ENCODE results near the gene CTSE. TPM values are rescaled to one million over a fixed set of nuclear protein-coding genes. Genes with fewer than 3 reads are reported as not detected.

CTSE gene
- total RNA-seq, 2 donors from 2014 or later: 0.15 to 0.42 TPM

GRCh38 chr1:205961405-205961804, 62.3 kb downstream of the CTSE start:
- Mint-ChIP-seq H3K27ac (no peak overlapping the region), H3K4me3 (no peak overlapping the region), H3K9me3 (no peaks in the 10 kb centered on the region), H3K36me3 (ENCODE audit: low read depth) (no peaks in the 10 kb centered on the region), H3K27me3 (ENCODE audit: insufficient read depth) (peaks cover 2% of the 10 kb centered on the region), H3K4me1 (peaks cover 13% of the 10 kb centered on the region)
- no peak for DNase-seq
- H3K27me3 ChIP-seq (ENCODE audit: control insufficient read depth, insufficient read depth, low read length, poor library complexity, severe bottlenecking): no peaks in the 10 kb centered on the region
- TF ChIP-seq, protein P1, sequence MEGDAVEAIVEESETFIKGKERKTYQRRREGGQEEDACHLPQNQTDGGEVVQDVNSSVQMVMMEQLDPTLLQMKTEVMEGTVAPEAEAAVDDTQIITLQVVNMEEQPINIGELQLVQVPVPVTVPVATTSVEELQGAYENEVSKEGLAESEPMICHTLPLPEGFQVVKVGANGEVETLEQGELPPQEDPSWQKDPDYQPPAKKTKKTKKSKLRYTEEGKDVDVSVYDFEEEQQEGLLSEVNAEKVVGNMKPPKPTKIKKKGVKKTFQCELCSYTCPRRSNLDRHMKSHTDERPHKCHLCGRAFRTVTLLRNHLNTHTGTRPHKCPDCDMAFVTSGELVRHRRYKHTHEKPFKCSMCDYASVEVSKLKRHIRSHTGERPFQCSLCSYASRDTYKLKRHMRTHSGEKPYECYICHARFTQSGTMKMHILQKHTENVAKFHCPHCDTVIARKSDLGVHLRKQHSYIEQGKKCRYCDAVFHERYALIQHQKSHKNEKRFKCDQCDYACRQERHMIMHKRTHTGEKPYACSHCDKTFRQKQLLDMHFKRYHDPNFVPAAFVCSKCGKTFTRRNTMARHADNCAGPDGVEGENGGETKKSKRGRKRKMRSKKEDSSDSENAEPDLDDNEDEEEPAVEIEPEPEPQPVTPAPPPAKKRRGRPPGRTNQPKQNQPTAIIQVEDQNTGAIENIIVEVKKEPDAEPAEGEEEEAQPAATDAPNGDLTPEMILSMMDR (conservative IDR thresholded peaks at IDR 0.05): no peak
- H3K27ac ChIP-seq (ENCODE audit: low read depth, low read length): no peak overlapping the region
- H3K4me3 ChIP-seq (ENCODE audit: low read length): no peak overlapping the region
- no peaks in the 10 kb centered on the region for H3K4me1 ChIP-seq (ENCODE audit: control insufficient read depth, insufficient read depth, low read length)
- no peaks in the 10 kb centered on the region for H3K36me3 ChIP-seq (ENCODE audit: control insufficient read depth, insufficient read depth, low read length)
- no peak overlapping the region for H3K9ac ChIP-seq (ENCODE audit: extremely low read depth, low read length, poor library complexity, severe bottlenecking)
- WGBS, 2 experiments (ENCODE audit: insufficient coverage in 1 of 2, insufficient read length in 1 of 2): 40% methylated on average over 2 of the region's 2 CpGs; no CpG with 5 or more reads in 1 of the 2 experiments
- no peaks in the 10 kb centered on the region for H3K9me3 ChIP-seq (ENCODE audit: control insufficient read depth, low read length)

DNA sequence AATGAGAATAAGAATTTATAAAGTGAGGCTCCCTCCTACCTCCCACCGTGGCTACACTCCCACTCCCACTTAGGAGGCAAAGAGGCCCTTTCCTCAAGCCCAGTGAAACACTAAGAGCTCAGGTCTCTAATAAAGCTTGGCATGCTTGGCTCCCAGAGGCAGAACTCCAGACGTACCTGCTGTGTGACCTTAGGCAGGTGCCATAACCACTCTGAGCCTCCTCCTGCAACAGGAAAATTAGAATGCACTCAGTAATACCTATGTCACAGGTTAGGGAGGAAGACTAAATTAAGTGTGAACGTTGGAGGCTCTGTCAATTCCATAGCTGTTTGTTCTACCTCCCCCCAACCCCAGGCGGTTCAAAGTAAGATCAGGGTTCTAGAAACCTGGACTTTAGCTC, 63.9 kb downstream of the CTSE start:
- Histone ChIP-seq H3K4me3 (ENCODE audit: low read length) (no peak overlapping the region), H3K9me3 (ENCODE audit: control insufficient read depth, low read length) (no peaks in the 10 kb centered on the region), H3K36me3 (ENCODE audit: control insufficient read depth, insufficient read depth, low read length) (no peaks in the 10 kb centered on the region), H3K27ac (ENCODE audit: low read depth, low read length) (no peak overlapping the region), H3K4me1 (ENCODE audit: control insufficient read depth, insufficient read depth, low read length) (peaks cover 4% of the 10 kb centered on the region), H3K27me3 (ENCODE audit: control insufficient read depth, insufficient read depth, low read length, poor library complexity, severe bottlenecking) (no peaks in the 10 kb centered on the region), H3K9ac (ENCODE audit: extremely low read depth, low read length, poor library complexity, severe bottlenecking) (no peak overlapping the region)
- no peak overlapping the region for H3K4me3 Mint-ChIP-seq
- H3K9me3 Mint-ChIP-seq: no peaks in the 10 kb centered on the region
- peaks cover 6% of the 10 kb centered on the region for H3K27me3 Mint-ChIP-seq (ENCODE audit: insufficient read depth)
- TF ChIP-seq, protein P1 (conservative IDR thresholded peaks at IDR 0.05): no peak
- H3K27ac Mint-ChIP-seq: no peak overlapping the region
- no peak for DNase-seq
- H3K4me1 Mint-ChIP-seq: peaks cover 10% of the 10 kb centered on the region
- WGBS, 2 experiments (ENCODE audit: insufficient coverage in 1 of 2, insufficient read length in 1 of 2): 85 to 88% methylated on average over 3 to 4 of the region's 4 CpGs
- no peaks in the 10 kb centered on the region for H3K36me3 Mint-ChIP-seq (ENCODE audit: low read depth)

Other genes with a start within 250 kb of the CTSE start
- 1 to 10 TPM; 5.7 to 7.2 TPM for gene RAB29, start 248.4 kb downstream of the CTSE start, total RNA-seq
- gene SLC41A1, start 210.7 kb downstream of the CTSE start, total RNA-seq: 10 to 100 TPM; 17.1 to 32.8 TPM
- gene PM20D1, start 173.8 kb downstream of the CTSE start, total RNA-seq: not detected
- under 1 TPM; 0.22 TPM for gene SLC26A9, start 80.4 kb downstream of the CTSE start, total RNA-seq
- gene RAB7B, start 20.5 kb downstream of the CTSE start, total RNA-seq: not detected
- not detected for gene RHEX, start 29.3 kb upstream of the CTSE start, total RNA-seq
- gene AVPR1B, start 93.5 kb upstream of the CTSE start, total RNA-seq: under 1 TPM in 1 of 2 donors, not detected in 1; 0.11 TPM
- gene FAM72A, start 178.9 kb upstream of the CTSE start, total RNA-seq: 10 to 100 TPM in 1 of 2 donors, 1 to 10 TPM in 1; 8.4 to 16.4 TPM
- gene SRGAP2, start 179.6 kb upstream of the CTSE start, total RNA-seq: 100 to 1,000 TPM; 112 to 131 TPM